ENCODE results near the gene ANKRD33B.
"Not testable (repeated sequence)": the region's sequence is repeated elsewhere in the genome, so short reads cannot be mapped to it uniquely, and the experiment has no call there.

Gene ANKRD33B

DNA sequence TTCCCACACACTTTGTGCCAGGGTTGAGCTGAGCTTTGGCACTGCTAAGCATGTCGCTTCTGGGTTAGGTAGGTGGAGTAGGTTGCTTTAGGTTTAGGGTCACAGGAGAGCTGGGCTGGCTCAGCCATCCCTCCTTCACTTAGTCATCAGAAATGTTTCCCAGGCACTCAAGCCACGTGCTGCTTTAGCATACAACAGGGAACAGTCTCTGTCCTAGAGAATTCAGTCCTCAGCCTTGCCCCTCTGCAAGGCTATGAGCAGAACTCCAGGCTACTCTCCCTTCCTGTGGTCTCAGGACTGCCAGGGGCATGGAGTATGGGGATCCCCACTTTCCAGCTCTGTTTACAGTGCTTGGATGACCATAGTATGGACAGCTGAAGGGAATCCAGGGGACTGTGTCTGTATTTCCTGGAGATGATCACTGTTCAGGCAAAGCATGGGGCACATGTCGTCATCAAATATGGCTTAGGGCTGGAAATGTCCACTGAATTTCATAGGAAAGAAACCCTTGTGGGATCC, 7.5 kb upstream of the ANKRD33B start:
- DNase-seq (ENCODE audit: low read depth in 3 of 3, low spot score in 1 of 3): no peak

DNA sequence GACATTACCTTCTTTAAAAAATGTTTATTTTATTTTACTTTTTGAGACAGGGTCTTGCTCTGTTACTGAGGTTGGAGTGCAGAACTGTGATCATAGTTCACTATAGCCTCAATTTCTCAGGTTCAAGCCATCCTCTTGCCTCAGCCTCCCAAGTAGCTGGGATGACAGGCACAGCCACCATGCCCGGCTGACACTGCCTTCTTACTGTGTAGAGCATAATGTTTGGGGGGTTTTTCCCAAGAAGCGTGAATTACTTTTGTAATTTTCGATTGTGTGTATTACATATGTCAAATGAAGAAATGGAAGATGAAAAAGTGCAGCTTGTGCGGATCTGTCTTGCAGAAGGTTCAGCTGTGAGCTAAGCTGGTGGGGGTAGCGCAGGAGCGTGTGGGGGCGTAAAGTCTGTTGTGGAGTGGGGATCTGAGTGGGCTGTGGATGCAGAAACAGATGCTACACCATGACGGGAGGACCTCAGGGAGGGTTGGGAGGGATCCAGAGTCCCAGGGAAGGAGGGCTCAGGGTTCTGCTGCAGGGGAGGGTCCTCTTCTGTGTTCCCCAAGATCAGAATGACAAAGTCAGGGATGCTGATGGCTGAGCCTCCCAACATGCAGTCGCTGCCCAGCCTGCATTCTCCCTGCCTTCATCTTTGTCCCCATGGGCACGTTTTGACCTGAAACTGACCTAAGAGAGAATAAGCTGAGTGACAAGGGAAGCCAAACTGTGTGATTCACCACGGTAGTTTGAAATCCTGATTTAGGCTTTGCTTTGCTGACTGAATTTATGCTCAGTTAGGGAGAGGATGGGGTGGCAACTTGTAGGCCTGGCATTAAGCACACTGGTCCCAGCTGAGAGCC, 6.8 kb upstream of the ANKRD33B start:
- DNase-seq (ENCODE audit: low read depth in 3 of 3, low spot score in 1 of 3): no peak

DNA sequence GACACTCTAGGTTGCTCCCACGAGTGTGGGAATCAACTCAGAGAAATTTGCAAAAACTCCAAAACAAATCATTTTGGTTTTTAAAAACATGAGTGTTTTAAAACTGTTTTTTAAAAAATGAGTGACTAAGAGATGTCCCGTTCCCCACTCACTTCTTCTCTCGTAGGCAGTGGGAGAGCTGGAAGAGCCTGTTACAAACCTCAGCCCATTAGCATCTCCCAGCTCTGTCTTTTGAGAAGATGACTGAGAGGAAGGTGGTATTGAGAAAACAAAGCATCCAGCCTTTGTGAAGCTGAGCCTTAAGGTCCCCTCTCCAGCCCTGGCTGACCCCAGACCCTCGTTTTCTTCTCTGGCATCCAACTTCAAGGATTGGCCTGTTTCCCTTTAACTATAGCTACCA, 4.7 kb upstream of the ANKRD33B start:
- no peak for DNase-seq (ENCODE audit: low read depth in 3 of 3, low spot score in 1 of 3)

DNA sequence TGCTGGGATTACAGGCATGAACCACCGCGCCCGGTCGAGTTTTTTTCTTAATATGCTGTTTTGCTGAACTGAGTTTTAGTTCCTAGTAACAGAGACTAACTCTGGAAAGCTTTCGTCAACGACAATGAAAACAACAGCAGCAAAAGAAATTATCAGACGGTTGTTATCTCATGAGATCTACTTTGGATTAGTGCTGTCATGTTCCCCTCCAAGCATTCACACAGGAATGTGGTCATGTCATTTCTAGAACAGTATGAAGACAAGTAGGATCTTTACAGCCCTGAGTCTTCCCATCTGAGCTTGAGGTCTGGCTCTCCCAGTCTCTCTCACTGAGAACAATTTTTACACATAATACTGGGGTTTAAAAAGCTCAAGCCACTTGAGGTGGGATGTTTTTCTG, 4.0 kb upstream of the ANKRD33B start:
- no peak for DNase-seq (ENCODE audit: low read depth in 3 of 3, low spot score in 1 of 3)

DNA sequence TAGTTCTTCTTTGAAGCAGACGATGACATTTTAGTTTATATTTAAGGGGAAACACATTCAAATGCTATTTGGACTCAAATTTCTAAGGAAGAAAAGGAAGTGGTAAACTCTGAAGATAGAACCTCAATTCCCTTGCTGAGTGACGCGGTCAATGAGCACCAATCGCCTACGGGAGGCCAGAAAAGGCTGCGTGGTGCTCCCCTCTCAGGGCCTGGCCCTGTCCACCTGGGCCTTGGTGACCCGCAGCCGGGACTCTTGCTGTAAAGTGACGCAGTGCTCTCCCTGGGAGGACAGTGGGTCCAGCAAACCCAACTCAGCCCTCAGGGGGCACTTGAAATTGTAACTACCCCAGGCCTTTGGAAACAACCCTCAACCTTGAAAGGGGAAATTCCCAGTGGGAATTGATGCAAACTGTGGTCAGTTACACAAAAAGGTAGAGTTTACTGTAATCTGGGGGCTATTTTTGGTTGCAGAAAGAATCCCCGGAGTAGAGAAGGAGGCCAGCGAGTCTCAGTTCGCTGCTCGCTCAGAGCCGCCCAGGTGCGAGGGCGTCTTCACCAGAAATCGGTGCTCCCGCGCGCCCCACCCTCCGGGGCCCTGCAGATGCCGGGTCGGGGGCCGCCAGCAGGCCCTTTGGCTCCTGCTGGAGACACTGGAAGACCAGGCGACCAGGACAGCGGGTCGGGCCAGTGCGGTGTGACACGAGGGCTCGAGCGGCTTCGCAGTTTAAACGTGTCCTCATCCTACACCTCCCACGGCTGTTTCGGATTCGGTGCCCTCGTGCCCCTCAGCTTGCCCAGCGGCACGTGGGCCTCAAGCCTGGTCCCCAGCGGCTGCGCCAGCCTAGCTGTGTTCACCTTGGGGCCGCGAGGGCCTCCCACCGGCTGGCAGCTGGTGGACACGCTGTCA, 1.4 kb upstream of the ANKRD33B start:
- DNase-seq (ENCODE audit: low read depth in 3 of 3, low spot score in 1 of 3): no peak

DNA sequence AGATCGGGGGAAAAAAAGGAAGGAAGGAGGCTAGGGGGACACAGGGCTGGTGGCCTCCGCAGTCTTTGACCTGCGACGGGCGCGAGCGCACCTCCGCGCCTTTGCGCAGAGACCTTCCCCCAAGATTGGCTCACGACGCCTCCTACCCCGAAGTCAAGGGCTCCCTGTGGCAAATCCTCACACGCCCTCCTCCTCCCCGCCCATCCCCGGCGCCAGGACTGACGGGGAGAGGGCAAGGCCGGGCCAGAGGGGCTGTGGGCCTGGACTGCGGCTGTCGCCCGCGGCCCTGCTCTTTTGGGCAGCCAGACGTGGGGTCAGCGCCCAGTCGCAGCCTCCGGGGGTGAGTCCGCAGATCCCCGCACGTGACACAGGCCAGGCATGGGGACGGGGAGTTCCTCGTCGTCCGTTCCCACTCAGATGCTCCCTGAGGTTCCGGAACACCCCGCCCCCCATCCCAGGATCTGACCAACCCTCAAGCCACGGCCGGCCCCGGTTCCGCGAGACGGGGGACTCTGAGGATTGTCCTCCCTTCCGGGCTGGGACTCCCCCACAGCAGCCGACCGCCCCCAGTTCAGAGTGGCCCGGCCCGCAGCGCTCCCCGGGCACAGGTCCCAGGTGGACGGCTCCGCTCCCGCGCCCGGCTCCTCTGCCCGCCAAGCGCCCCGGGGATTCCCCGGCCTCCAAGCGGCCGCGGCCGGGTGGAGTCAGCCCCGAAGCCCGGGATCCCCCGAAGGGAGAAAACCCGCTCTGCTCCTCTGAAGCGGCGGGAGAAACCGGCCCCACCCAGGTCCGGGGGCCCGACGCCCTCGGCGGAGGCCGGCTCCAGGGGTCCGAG, 543 bp upstream of the ANKRD33B start:
- DNase-seq (ENCODE audit: low read depth in 3 of 3, low spot score in 1 of 3): peak in 2 of 3 donors; percentile 13 to 38

DNA sequence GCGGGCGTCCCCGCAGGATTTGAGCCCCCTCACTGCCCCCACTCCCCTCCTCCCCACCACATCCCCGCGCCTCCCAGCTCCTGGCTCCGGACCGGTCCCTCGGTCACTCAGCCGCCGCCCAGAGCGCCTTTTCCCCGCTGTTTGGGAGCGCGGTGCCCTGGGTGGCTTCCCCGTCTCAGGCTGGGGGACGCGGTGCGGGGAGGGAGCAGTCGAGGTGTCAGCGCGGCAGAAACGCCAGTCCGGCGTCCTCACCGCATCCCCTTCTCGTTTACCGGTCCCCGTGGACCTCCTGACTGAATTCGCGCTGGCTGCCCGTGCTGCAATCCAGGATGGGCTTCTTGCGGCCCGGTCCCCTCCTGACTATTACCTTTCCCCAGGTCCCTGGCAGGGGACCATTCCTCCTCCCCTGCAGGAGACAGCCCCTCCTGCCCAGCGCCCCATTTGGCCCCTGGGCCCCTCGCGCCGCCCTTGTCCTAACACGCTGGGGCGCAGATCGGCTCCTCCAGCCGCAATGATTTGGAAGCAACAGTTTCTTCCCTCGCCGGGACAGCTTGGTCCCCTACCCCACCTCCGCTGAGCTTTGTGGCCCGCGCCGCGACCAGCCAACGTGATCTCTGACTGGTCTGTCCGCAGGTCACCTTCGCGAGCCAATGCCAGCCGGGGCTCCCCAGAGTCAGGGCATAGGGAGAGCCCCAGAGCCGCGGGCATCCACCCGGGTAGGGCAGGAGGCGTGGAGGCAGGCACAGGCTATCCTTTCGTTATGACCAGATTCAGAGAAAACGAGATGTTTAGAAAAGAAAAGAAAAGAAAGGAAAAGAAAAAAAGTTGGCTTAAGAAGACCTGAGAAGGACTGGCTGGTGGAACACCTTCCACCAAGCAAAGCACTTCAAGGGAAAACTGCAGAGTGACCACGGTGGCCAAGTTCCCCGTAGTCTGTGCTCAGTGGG, 1.2 kb downstream of the ANKRD33B start:
- DNase-seq (ENCODE audit: low read depth in 3 of 3, low spot score in 1 of 3): no peak

DNA sequence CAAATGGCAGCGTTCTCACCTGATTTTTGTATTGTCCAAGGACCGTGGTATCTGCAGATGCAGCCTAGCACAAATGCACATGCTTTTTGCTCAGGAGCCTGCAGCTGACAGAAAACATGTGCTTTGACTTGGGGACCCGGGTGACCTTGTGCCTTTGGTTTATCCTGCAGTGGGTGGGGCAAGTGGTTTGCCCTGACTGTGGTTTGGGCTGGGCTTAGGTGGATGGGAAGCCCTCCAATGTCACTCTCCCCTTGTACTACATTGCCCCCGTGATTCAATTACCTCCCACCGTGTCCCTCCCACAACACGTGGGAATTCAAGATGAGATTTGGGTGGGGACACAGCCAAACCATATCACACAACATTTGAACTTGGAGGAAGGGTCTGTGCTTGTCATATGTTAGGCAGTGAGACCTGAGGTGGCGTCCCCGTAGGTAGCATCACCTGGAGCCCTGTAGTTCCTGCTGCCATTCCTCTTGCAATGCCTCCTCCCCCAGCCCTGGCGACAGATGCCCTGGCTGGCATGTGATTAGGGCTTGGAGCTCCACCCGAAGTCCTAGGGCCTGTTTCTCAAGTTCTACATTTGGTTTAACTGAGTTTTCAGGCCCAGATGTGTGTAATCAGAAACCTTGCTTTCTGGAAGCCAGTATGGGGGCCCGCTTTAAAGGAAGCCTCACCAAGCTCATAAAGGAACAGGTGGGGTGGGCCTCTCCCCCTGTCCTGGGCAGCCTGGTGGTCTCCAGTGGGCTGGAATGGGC, 2.1 kb downstream of the ANKRD33B start:
- DNase-seq (ENCODE audit: low read depth in 3 of 3, low spot score in 1 of 3): no peak

DNA sequence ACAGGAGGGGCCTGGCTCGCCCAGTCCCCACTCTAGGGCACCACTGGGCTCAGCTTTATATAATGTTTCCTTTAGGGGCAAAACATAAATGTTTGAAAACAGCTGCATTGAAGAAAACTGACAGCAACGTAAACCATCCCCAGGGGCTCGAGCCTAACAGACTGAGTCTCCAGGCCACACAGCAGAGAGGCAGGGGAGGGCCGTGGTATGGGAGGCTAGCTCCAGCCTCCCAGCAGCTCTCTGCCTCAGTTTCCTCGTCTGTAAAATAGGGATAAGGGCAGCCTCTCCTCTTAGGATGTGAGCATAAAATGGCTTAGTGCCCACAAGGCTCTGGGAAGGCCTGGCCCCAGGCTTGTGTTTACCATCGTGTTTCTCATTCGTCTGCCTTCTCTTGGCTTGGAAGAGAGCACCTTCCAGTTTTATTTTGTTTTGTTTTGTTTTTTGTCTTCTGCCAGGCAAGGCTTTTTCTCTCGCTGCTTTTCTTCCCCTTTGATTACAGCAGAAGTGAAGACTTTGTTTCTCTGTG, 2.7 kb downstream of the ANKRD33B start:
- no peak for DNase-seq (ENCODE audit: low read depth in 3 of 3, low spot score in 1 of 3)

DNA sequence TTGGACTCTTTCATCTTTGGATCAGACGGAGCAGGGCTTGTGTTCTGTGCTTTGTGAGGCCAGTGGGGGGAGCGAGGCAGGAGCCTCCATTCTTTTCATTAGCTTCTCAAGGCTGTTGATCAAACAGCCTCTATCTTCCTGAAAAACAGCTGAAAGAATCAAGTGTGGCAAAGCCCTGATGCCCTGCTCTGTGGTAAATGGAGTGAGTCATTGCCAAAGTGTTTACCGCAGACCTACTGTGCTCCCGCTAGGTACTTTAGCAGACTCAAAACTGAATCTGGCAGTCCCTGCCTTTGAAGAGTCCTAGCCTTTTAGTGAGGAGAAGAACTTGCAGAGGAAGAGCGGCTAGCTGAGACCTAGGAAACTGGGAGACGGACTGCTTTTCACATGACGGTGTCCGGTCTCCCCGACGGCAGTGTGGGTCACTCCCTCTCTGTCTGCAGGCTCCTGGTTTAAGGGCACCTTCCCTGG, 3.3 kb downstream of the ANKRD33B start:
- no peak for DNase-seq (ENCODE audit: low read depth in 3 of 3, low spot score in 1 of 3)

DNA sequence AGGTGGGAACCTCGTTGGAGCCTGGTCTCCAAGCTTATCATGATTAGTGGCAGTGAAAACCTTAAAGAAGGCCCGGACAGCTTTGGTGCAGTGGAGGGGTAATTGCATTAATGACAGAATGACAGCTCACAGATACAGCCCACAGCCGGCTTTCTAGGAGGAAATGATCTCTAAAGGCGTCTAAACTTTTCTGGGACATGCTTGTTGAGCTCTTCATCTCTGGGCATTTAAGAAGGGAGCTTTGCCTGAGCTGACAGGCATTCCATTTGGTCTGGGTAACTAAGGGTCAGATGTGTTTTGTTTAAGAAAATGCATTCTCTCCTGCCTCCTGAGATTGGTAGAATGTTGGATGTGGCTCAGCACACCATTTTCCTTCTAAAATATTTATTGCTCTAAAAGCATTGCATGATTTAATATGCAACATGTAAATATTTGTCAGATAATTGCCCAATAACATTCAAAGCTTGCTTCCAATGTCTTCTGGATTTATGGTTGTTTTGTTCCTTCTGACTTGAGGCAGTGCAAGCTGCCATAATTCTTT, 4.0 kb downstream of the ANKRD33B start:
- DNase-seq (ENCODE audit: low read depth in 3 of 3, low spot score in 1 of 3): no peak

DNA sequence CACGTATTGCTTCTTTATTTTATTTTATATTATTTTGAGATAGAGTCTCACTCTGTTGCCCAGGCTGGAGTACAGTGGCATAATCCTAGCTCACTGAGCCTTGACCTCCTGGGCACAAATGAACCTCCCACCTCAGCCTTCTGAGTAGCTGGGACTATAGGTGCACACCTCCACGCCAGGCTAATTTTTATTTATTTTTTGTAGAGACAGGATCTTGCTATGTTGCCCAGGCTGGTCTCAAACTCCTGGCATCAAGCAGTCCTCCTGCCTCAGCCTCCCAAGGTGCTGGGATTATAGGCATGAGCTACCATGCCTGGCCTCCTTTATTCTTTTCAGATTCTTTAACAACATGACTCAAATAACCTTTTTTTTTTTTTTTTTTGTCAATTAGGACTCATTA, 6.7 kb downstream of the ANKRD33B start:
- not testable (repeated sequence) for DNase-seq (ENCODE audit: low read depth in 3 of 3, low spot score in 1 of 3)

DNA sequence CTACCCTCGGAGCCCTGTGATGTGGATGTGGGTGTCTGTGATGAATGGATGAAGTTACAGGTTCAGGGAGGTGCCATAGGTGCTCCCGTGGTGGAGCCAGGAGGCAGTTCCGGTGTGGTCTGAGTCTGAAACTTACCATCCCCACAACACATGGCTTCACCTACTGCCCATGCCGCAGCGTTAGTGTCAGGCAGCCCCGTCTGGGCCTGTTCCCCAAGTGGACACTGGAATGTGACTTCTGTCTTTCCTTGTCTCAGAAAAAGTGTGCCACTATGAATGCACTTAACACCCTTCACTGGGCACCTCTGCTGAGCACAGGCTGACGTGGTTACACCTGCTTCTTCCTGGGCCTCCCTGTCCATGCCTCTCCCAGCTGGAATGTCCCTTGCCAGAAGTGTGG, 8.6 kb downstream of the ANKRD33B start:
- DNase-seq (ENCODE audit: low read depth in 3 of 3, low spot score in 1 of 3): no peak

DNA sequence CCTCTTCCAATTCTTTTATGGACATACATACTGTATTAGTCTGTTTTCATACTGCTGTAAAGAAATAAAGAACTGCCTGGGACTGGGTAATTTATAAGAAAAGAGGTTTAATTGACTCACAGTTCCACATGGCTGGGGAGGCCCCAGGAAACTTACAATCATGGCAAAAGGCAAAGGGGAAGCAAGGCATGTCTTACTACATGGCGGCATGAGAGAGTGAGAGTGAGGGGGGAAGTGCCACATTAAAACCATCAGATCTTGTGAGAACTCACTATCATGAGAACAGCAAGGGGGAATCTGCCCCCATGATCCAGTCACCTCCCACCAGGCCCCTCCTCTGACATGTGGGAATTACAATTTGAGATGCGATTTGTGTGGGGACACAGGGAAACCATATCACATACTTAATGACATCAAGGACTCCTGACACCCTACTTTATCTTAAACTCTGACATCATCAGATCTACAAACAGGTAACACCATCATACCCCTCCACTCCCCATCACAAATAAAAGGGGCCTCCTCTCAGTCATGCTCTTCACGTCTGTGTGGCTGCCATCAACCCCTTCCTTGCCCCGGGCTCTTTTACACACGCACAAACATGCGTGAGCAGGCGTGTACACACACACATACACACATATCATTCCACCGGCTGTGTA, 9.7 kb downstream of the ANKRD33B start:
- DNase-seq (ENCODE audit: low read depth in 3 of 3, low spot score in 1 of 3): no peak

DNA sequence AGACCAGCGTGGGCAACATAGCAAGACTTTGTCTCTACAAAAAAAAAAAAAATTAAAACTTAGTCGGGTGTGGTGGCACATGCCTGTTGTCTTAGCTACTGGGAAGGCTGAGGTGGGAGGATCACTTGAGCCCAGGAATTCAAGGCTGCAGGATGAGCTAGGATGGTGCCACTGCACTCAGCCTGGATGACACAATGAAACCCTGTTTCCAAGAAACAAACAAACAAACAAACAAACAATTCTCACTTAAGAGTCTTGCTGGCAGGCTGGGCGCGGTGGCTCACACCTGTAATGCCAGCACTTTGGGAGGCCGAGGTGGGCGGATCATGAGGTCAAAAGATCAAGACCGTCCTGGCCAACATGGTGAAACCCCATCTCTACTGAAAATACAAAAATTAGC, 11.0 kb downstream of the ANKRD33B start:
- not testable (repeated sequence) for DNase-seq (ENCODE audit: low read depth in 3 of 3, low spot score in 1 of 3)

DNA sequence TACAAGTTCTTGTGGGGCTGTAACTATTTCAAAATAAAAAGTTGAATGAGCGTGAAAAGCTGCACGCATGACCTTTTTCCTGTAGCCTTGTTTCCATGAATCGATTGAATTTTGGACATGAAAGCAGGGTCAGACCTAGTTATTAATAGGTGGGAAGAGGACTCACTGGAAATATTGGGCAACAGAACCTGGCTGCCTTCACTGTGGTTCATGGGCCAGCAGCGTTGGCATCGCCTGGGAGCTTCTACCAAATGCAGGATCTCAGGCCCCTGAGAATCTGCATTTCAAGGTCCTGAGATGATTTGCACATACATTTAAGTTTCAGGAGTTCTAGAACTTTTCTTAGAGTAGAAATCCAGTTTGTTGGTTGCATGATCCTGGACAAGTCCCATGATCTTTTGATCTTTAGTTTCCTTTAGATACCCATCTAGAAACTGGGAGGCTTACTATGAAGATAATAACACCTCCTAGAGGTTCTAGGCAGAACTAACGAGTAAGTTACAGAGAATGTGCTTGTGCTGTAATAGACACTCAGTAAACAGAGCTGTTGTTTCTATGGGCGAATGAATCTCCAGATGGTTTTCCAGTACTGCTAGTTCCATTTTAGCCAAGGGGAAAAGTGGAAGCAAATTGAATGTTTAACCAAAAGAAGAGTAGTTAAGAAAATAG, 12.4 kb downstream of the ANKRD33B start:
- no peak for DNase-seq (ENCODE audit: low read depth in 3 of 3, low spot score in 1 of 3)

DNA sequence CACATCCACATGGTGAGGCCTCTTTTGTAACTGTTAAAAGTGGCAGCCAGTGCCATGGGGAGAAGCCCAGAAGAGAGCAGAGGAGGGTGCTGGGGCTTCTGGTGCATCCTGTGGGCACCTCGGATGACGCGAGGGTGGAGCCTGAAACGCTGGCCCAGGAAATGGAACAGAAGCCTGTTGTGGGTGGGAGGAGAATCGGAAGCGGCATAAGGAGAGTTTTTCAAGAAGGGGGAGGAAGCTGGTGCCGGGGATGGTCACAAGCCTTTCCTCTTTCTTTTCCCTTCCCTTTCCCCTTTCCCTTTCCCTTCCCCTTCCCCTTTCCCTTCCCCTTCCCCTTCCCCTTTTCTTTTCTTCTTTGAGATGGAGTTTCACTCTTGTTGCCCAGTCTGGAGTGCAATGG, 12.9 kb downstream of the ANKRD33B start:
- no peak for DNase-seq (ENCODE audit: low read depth in 3 of 3, low spot score in 1 of 3)

Data from stimulated activated CD4-positive, alpha-beta T cell treated with anti-CD3 and anti-CD28 coated beads, TNF-alpha, amount 100 ng/mL, for 1 hour (primary cell).